HepG2 (cell line): ENCODE results near the gene CHD9. TPM values are rescaled to one million over a fixed set of nuclear protein-coding genes. Genes with fewer than 3 reads are reported as not detected.
A peak's percentile ranks its signal among the peaks of the same experiment; 100 is the strongest.

Experiments
- ATAC-seq: fragments of 200-7000 bp; cut with Tn5 transposase; 3 replicates; pipeline ENCODE4 v1.9.1; 2020; ENCODE audit warnings: mild to moderate bottlenecking, moderate library complexity
- BruUV-seq: library from RNA; stranded (reverse); fragments of 400-500 nt; replicated peaks from 2 replicates; lab custom pipeline; 2021; lab: Mats Ljungman, UMichigan
- CTCF ChIA-PET: fragments of 300-600 bp; formaldehyde crosslinking; extraction: SDS; loops from one replicate; lab custom pipeline; 2021; ENCODE audit warnings: low total read pairs, inconsistent platforms, low intra/inter-chr PET ratio; lab: Yijun Ruan, JAX
- POLR2A ChIA-PET: fragments of 350-600 bp; sonication (Branson Sonifier 250); formaldehyde crosslinking; loops from one replicate; lab custom pipeline; 2020; ENCODE audit warnings: antibody characterized with exemption, inconsistent platforms; lab: Yijun Ruan, JAX
- DNase-seq: peaks from one replicate; pipeline ENCODE4 v3.0.0-alpha.2; 2015; ENCODE audit warnings: low spot score
- FAIRE-seq: peaks from 3 replicates; lab custom pipeline; 2011; peaks lifted over from hg19 to GRCh38; lab: Jason Lieb, UNC
- H2AFZ ChIP-seq: one replicate; pipeline ENCODE4 v1.6.1; 2011; ENCODE audit warnings: low read length, inconsistent platforms
- H3K27ac ChIP-seq: fragments of 300-600 bp; 3 replicates; pipeline ENCODE4 v1.8.0; 2011; ENCODE audit warnings: mixed run types, mild to moderate bottlenecking, mixed read lengths, low read length, inconsistent platforms; ENCODE audit not compliant: insufficient read depth; ENCODE audit errors: extremely low read length
- H3K27me3 ChIP-seq, 2 experiments: fragments of 200-600 bp in 1 of 2; 2 replicates in 1 of 2; 3 replicates in 1 of 2; pipeline versions ENCODE4 v1.6.0 to v1.8.0; 2011; ENCODE audit warnings: low read length in 2 of 2, mild to moderate bottlenecking in 2 of 2, moderate library complexity in 2 of 2, inconsistent platforms in 1 of 2; ENCODE audit not compliant: insufficient read depth in 2 of 2, control insufficient read depth in 1 of 2
- H3K36me3 ChIP-seq, 2 experiments: fragments of 200-600 bp in 1 of 2; replicated peaks in 1 of 2; 2 replicates in 1 of 2; 3 replicates in 1 of 2; pipeline versions ENCODE4 v1.5.1 to v1.8.0; 2011; ENCODE audit warnings: low read length in 2 of 2, inconsistent platforms in 1 of 2; ENCODE audit not compliant: insufficient read depth in 2 of 2, control insufficient read depth in 1 of 2
- H3K4me1 ChIP-seq: 2 replicates; pipeline ENCODE4 v1.5.1; 2012; ENCODE audit warnings: low read length, inconsistent platforms; ENCODE audit not compliant: insufficient read depth
- H3K4me2 ChIP-seq: 2 replicates; pipeline ENCODE4 v1.6.0; 2011; ENCODE audit warnings: low read depth, low read length, inconsistent platforms
- H3K4me3 ChIP-seq, 3 experiments: fragments of 200-600 bp in 1 of 3; sonication (generic), shearing (Covaris generic) in 1 of 3; replicated peaks in 1 of 3; 2 replicates each; pipeline ENCODE4 v1.5.1; 2011 to 2016; ENCODE audit warnings: low read length in 3 of 3, inconsistent platforms in 2 of 3, low read depth in 2 of 3, mild to moderate bottlenecking in 2 of 3, control low read depth in 1 of 3, mixed read lengths in 1 of 3; ENCODE audit not compliant: insufficient read depth in 1 of 3
- H3K79me2 ChIP-seq: one replicate; pipeline ENCODE4 v1.6.1; 2011; ENCODE audit warnings: low read length, inconsistent platforms; ENCODE audit not compliant: insufficient read depth
- H3K9ac ChIP-seq: 2 replicates; pipeline ENCODE4 v1.6.0; 2011; ENCODE audit warnings: mild to moderate bottlenecking, low read depth, low read length, inconsistent platforms; ENCODE audit not compliant: insufficient read depth
- H3K9me3 ChIP-seq: 2 replicates; pipeline ENCODE4 v1.5.1; 2012; ENCODE audit warnings: mild to moderate bottlenecking, low read length
- H4K20me1 ChIP-seq: 2 replicates; pipeline ENCODE4 v1.6.0; 2011; ENCODE audit warnings: inconsistent platforms, mild to moderate bottlenecking, low read length, moderate library complexity; ENCODE audit not compliant: insufficient read depth
- MAFK ChIP-seq, 2 experiments: IDR thresholded peaks in 1 of 2; conservative IDR thresholded peaks in 1 of 2; 2 replicates each; pipeline ENCODE4 v1.6.1; 2011; ENCODE audit warnings: improper control_type of control experiment in 2 of 2, low read length in 2 of 2
- SPEN ChIP-seq: sonication (generic); formaldehyde crosslinking; IDR thresholded peaks from 2 replicates; pipeline ENCODE4 v1.5.1; 2020; ENCODE audit warnings: low read depth, mild to moderate bottlenecking, missing genetic modification reagents
- ZZZ3 ChIP-seq: sonication (generic); formaldehyde crosslinking; IDR thresholded peaks from 2 replicates; pipeline ENCODE4 v1.4.0; 2020; ENCODE audit warnings: missing genetic modification reagents, mild to moderate bottlenecking, borderline replicate concordance
- WGBS: methylation state at CpG from one replicate; pipeline ENCODE4 v1.1.6; 2017; ENCODE audit warnings: low lambda C conversion rate; 5-methylcytosine and 5-hydroxymethylcytosine counted together
- in situ Hi-C: cut with HindIII; loops from 2 replicates; pipeline ENCODE4 v1.10.0; 2017; ENCODE audit warnings: low pct_unique_long_range_greater_than_20kb; ENCODE audit not compliant: extremely low pct_ligation_motif_present
- intact Hi-C: fragments of 100-400 bp; cut with micrococcal nuclease; formaldehyde crosslinking; loops from one replicate; pipeline ENCODE4 v1.10.0; 2022; ENCODE audit not compliant: unreplicated experiment
- polyA plus RNA-seq, 8 experiments: library from polyadenylated mRNA; depleted of rRNA in 3 of 8; stranded (reverse) in 7 of 8; unstranded in 1 of 8; fragments of >200 nt; fragmentation: Illumina TruSeq in 4 of 8; extraction: Trizol in 4 of 8; gene quantifications; 2 replicates each; pipeline versions ENCODE4 v1.2.1 to v1.2.3, GENCODE V29; 2011 to 2016; ENCODE audit warnings: low read depth in 4 of 8, missing spikeins in 1 of 8, mixed read lengths in 1 of 8; ENCODE audit not compliant: insufficient read depth in 1 of 8
- total RNA-seq, 5 experiments: library from RNA; depleted of rRNA; stranded (reverse); fragments of >200 nt; fragmentation: Illumina TruSeq; extraction: Trizol; gene quantifications; 2 replicates each; pipeline ENCODE4 v1.2.3, GENCODE V29; 2016; ENCODE audit warnings: low read depth in 1 of 5
- TF ChIP-seq, protein P1 (sequence below): sonication (generic); formaldehyde crosslinking; IDR thresholded peaks from 2 replicates; pipeline ENCODE4 v1.4.0; 2020; ENCODE audit warnings: missing genetic modification reagents, borderline replicate concordance
- TF ChIP-seq, protein P2 (sequence below): IDR thresholded peaks from 2 replicates; pipeline ENCODE4 v1.4.0; 2020; ENCODE audit warnings: mild to moderate bottlenecking, missing genetic modification reagents

Gene CHD9
- total and polyA plus RNA-seq, 2 of the 13 experiments (the other 11 are each of a cell fraction or from before 2014, with no cell fraction given): 23.4 to 27.7 TPM

DNA sequence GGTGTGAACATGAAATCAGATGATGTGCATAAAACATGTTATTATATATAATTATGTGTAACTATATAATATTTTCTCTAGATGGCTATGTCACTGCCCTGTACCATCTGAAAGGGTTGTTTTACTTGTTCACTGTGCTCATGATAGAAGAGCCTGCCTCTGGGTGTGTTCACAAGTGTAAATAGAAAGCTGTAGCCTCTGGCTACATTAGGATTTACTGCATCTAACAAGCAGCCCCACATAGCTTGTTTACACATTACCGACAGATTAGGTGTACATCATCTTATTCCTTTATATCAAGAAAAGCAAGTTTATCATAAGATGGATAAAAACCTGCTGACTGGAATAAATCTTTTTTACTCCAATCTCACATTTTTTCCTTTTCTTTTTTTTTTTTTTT lies 46.1 kb downstream of the CHD9 start:
- Histone ChIP-seq H3K36me3 (no peaks in the 10 kb centered on the region), H3K4me3 (no peak overlapping the region), H2AFZ (no peak overlapping the region), H3K9ac (no peak overlapping the region), H3K79me2 (peaks cover 18% of the 10 kb centered on the region), H3K9me3 (no peaks in the 10 kb centered on the region), H3K4me2 (no peak overlapping the region), H4K20me1 (peaks cover 4% of the 10 kb centered on the region; the same call in 1 of the 2 replicates), H3K27ac (no peak overlapping the region), H3K4me1 (peaks cover 38% of the 10 kb centered on the region), H3K27me3 (no peaks in the 10 kb centered on the region; a peak in 1 of 5 replicates)
- BruUV-seq: no TSS peak
- FAIRE-seq (no peak), ATAC-seq (no peak), DNase-seq (no peak)
- WGBS: 100% methylated on average over 1 of the region's 1 CpG
- POLR2A ChIA-PET: interaction anchor here (0.6 to 3.2 kb wide), 4 partner anchors 10 to 50 kb away, joined by 3 to 35 read pairs (median 16); partner anchors contain the start of gene CHD9
- intact Hi-C loops (loop anchor here (1.0 kb wide), 1 partner anchor 19 kb away; no protein-coding TSS in a partner anchor), in situ Hi-C loops (no loop called here)
- no peak for TF ChIP-seq ZZZ3
- TF ChIP-seq, protein P1, sequence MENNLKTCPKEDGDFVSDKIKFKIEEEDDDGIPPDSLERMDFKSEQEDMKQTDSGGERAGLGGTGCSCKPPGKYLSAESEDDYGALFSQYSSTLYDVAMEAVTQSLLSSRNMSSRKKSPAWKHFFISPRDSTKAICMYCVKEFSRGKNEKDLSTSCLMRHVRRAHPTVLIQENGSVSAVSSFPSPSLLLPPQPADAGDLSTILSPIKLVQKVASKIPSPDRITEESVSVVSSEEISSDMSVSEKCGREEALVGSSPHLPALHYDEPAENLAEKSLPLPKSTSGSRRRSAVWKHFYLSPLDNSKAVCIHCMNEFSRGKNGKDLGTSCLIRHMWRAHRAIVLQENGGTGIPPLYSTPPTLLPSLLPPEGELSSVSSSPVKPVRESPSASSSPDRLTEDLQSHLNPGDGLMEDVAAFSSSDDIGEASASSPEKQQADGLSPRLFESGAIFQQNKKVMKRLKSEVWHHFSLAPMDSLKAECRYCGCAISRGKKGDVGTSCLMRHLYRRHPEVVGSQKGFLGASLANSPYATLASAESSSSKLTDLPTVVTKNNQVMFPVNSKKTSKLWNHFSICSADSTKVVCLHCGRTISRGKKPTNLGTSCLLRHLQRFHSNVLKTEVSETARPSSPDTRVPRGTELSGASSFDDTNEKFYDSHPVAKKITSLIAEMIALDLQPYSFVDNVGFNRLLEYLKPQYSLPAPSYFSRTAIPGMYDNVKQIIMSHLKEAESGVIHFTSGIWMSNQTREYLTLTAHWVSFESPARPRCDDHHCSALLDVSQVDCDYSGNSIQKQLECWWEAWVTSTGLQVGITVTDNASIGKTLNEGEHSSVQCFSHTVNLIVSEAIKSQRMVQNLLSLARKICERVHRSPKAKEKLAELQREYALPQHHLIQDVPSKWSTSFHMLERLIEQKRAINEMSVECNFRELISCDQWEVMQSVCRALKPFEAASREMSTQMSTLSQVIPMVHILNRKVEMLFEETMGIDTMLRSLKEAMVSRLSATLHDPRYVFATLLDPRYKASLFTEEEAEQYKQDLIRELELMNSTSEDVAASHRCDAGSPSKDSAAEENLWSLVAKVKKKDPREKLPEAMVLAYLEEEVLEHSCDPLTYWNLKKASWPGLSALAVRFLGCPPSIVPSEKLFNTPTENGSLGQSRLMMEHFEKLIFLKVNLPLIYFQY (CRISPR knock-in tag): no peak
- TF ChIP-seq, protein P2, sequence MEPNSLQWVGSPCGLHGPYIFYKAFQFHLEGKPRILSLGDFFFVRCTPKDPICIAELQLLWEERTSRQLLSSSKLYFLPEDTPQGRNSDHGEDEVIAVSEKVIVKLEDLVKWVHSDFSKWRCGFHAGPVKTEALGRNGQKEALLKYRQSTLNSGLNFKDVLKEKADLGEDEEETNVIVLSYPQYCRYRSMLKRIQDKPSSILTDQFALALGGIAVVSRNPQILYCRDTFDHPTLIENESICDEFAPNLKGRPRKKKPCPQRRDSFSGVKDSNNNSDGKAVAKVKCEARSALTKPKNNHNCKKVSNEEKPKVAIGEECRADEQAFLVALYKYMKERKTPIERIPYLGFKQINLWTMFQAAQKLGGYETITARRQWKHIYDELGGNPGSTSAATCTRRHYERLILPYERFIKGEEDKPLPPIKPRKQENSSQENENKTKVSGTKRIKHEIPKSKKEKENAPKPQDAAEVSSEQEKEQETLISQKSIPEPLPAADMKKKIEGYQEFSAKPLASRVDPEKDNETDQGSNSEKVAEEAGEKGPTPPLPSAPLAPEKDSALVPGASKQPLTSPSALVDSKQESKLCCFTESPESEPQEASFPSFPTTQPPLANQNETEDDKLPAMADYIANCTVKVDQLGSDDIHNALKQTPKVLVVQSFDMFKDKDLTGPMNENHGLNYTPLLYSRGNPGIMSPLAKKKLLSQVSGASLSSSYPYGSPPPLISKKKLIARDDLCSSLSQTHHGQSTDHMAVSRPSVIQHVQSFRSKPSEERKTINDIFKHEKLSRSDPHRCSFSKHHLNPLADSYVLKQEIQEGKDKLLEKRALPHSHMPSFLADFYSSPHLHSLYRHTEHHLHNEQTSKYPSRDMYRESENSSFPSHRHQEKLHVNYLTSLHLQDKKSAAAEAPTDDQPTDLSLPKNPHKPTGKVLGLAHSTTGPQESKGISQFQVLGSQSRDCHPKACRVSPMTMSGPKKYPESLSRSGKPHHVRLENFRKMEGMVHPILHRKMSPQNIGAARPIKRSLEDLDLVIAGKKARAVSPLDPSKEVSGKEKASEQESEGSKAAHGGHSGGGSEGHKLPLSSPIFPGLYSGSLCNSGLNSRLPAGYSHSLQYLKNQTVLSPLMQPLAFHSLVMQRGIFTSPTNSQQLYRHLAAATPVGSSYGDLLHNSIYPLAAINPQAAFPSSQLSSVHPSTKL (CRISPR knock-in tag): no peak
- no peak for TF ChIP-seq SPEN (CRISPR knock-in tag)
- TF ChIP-seq MAFK (conservative IDR thresholded peaks at IDR 0.05 in 1 of 2, IDR thresholded peaks at IDR 0.05 in 1 of 2; ENCODE audit: low read length in 2 of 2): 0 out of 4 replicates have a peak, but pooled peaks of 1 of the 2 experiments have one; percentile 2
- CTCF ChIA-PET: no interaction called here
